Kidney (tissue), 14 donors: ENCODE measurements around the gene RHOB. TPM values are rescaled to one million over a fixed set of nuclear protein-coding genes. Genes with fewer than 3 reads are reported as not detected.
A peak's percentile ranks its signal among the peaks of the same experiment; 100 is the strongest.

Experiments used
- DNase-seq, 5 donors: peaks; one replicate each; pipeline ENCODE4 v3.0.0-alpha.2; 2013 to 2020
- FAIRE-seq: peaks from 2 replicates; lab custom pipeline; 2012; peaks lifted over from hg19 to GRCh38; lab: Jason Lieb, UNC
- H3K27ac ChIP-seq, 2 donors: one replicate each; pipeline ENCODE4 v1.7.0; 2013; ENCODE audit warnings: low read depth in 2 of 2, low read length in 2 of 2, inconsistent platforms in 1 of 2
- H3K27me3 ChIP-seq: one replicate; pipeline ENCODE4 v1.7.1; 2013; ENCODE audit warnings: low read length, inconsistent platforms; ENCODE audit not compliant: control insufficient read depth, insufficient read depth
- H3K36me3 ChIP-seq, 3 donors: one replicate each; pipeline versions ENCODE4 v1.7.0 to v1.7.1; 2013; ENCODE audit warnings: low read length in 3 of 3, control low read depth in 1 of 3, inconsistent platforms in 1 of 3; ENCODE audit not compliant: insufficient read depth in 3 of 3, control insufficient read depth in 2 of 3
- H3K4me1 ChIP-seq, 3 donors: one replicate each; pipeline versions ENCODE4 v1.7.0 to v1.7.1; 2013; ENCODE audit warnings: low read length in 3 of 3, inconsistent platforms in 1 of 3, low read depth in 1 of 3; ENCODE audit not compliant: control insufficient read depth in 2 of 3, insufficient read depth in 2 of 3
- H3K4me3 ChIP-seq, 3 donors: one replicate each; pipeline versions ENCODE4 v1.7.0 to v1.8.1; 2013; ENCODE audit warnings: low read length in 3 of 3, control low read depth in 1 of 3, inconsistent platforms in 1 of 3
- H3K9ac ChIP-seq, 3 donors: one replicate each; pipeline versions ENCODE4 v1.7.0 to v1.7.1; 2013; ENCODE audit warnings: low read length in 3 of 3, control low read depth in 1 of 3, inconsistent platforms in 1 of 3
- H3K9me3 ChIP-seq, 3 donors: one replicate each; pipeline versions ENCODE4 v1.7.0 to v1.7.1; 2013; ENCODE audit warnings: low read length in 3 of 3, control low read depth in 1 of 3, inconsistent platforms in 1 of 3; ENCODE audit not compliant: control insufficient read depth in 2 of 3, insufficient read depth in 1 of 3
- intact Hi-C: fragments of 100-400 bp; cut with DNase I; formaldehyde crosslinking; loops from one replicate; pipeline ENCODE4 v1.11.1; 2022
- polyA plus RNA-seq: library from polyadenylated mRNA; stranded (reverse); fragments of 350-450 nt; fragmentation: Illumina TruSeq; extraction: RNeasy Lipid Tissue Mini Kit (QIAGEN cat#74804); gene quantifications from one replicate; pipeline ENCODE4 v1.2.3, GENCODE V29; 2014; ENCODE audit warnings: low read depth, low replicate concordance; ENCODE audit not compliant: insufficient read depth
- total RNA-seq: library from RNA; stranded (reverse); fragmentation: NEBNext Ultra II Directional; extraction: Animal tissue kit (Norgen Biotek cat#: 25700); gene quantifications from one replicate; pipeline ENCODE4 v1.2.1, GENCODE V29; 2021
- TF ChIP-seq, protein P1 (sequence below): IDR thresholded peaks from 3 replicates; pipeline ENCODE4 v1.5.1; 2012; ENCODE audit warnings: mild to moderate bottlenecking, moderate library complexity, borderline replicate concordance; ENCODE audit not compliant: insufficient read depth; ENCODE audit errors: extremely low read depth
- donor health status: control.
- donor health status: control.
- donor health status: control.
- donor health status: control.
- donor health status: control.
- donor health status: DM: yes; HTN: yes; CAD: no.
- donor health status: Normal renal cell carcinoma (clear cell type).

Gene RHOB
- total and polyA plus RNA-seq, 2 donors from 2014 or later, result 241 to 487 TPM

DNA sequence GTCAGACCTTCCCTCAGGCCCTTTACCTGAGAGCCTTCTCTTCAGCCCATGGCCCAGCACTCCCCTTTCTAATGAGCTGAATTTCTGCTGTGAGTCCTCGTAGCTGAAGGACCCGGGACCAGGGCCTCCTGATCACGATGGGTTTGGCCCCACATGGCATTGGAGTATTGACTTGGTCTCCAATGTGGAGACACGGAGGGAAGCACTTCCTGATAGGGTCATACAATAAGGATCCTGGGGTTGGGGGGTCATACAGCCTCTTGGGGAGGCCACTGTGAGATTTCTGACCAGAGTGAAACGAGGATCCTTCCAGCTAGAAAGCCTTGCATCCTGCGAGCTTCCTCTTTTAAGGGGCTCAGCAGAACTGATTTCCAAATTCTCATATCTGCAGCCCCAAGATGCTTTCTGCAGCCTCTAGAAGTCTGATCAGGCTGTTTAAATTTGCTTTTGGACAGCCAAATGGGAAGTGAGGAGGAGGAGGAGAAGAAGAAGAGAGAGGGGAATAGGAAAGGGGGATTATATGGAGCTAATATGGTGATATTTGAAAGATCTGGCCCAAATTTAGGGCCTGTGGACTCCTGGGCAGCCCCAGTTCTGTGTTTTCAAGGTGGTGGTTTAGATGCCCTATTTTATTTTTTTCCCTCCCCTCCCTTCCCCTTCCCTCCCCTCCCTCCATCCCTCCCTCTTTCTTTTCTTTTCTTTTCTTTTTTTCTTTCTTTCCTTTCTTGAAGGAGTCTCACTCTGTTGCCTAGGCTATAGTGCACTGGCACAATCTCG is 38.9 kb downstream of the RHOB start:
- no peaks in the 10 kb centered on the region for H3K9me3 ChIP-seq
- intact Hi-C loops, result no loop called here
- H3K4me3 ChIP-seq, result no peak overlapping the region
- TF ChIP-seq, protein P1, sequence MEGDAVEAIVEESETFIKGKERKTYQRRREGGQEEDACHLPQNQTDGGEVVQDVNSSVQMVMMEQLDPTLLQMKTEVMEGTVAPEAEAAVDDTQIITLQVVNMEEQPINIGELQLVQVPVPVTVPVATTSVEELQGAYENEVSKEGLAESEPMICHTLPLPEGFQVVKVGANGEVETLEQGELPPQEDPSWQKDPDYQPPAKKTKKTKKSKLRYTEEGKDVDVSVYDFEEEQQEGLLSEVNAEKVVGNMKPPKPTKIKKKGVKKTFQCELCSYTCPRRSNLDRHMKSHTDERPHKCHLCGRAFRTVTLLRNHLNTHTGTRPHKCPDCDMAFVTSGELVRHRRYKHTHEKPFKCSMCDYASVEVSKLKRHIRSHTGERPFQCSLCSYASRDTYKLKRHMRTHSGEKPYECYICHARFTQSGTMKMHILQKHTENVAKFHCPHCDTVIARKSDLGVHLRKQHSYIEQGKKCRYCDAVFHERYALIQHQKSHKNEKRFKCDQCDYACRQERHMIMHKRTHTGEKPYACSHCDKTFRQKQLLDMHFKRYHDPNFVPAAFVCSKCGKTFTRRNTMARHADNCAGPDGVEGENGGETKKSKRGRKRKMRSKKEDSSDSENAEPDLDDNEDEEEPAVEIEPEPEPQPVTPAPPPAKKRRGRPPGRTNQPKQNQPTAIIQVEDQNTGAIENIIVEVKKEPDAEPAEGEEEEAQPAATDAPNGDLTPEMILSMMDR, result no peak
- DNase-seq (peak in 2 of 5 donors; percentile 4 to 20), FAIRE-seq (no peak)
- no peaks in the 10 kb centered on the region for H3K36me3 ChIP-seq
- peaks cover 0 to 18% (median 4%) of the 10 kb centered on the region in 3 donors for H3K4me1 ChIP-seq
- H3K27me3 ChIP-seq, result no peaks in the 10 kb centered on the region
- no peak overlapping the region for H3K27ac ChIP-seq
- no peak overlapping the region for H3K9ac ChIP-seq

DNA sequence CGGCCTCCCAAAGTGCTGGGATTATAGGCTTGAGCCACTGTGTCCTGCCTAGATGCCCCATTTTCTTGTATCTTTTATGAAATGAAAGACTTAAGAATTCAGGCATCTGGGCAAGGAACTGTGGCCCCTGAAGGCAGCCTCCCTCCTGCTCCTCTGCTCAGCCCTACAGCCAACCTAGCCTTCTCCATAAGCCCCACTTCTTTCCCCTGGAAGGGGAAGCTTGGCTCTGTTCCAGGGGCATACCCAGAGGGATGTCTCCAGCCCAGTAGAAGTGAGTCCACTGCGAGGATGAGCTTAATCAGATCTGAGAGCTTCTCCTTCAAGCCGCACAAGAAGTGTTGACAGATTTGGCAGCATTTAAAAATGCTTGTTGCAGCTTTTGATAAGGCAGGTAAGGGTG is 39.7 kb downstream of the RHOB start:
- Histone ChIP-seq H3K9ac (no peak overlapping the region), H3K27ac (no peak overlapping the region), H3K9me3 (no peaks in the 10 kb centered on the region), H3K4me3 (no peak overlapping the region), H3K36me3 (no peaks in the 10 kb centered on the region), H3K4me1 (peaks cover 0 to 20% (median 4%) of the 10 kb centered on the region in 3 donors), H3K27me3 (no peaks in the 10 kb centered on the region)
- FAIRE-seq (no peak), DNase-seq (peak in 1 of 5 donors; percentile 28)
- intact Hi-C loops, result no loop called here
- TF ChIP-seq, protein P1, result no peak

DNA sequence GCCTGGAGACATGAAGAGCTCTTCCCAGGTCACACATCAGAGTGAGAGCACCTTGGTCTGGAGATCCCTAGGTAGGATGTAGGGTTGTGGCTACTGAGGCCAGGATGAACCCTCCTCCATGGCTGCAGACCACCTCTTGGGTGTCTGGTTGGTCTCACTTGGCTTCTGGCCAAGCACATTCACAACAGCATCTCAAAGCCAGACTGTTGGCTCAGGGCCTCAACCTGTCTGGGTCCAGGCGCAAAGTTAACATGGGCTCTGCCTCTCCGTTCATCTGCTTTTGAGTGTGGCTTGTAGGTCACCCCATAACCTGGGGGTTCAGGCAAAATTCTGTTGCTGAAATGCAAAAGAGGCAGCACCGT is 40.1 kb downstream of the RHOB start:
- H3K9ac ChIP-seq, result no peak overlapping the region
- no peak for FAIRE-seq
- no peak overlapping the region for H3K27ac ChIP-seq
- H3K9me3 ChIP-seq, result no peaks in the 10 kb centered on the region
- H3K27me3 ChIP-seq, result no peaks in the 10 kb centered on the region
- peak in 1 of 5 donors; percentile 30 for DNase-seq
- H3K4me3 ChIP-seq, result no peak overlapping the region
- H3K36me3 ChIP-seq, result no peaks in the 10 kb centered on the region
- intact Hi-C loops, result no loop called here
- H3K4me1 ChIP-seq, result peaks cover 0 to 19% (median 4%) of the 10 kb centered on the region in 3 donors
- TF ChIP-seq, protein P1, result no peak
